Epithelial cell of proximal tubule (primary cell): ENCODE measurements around the gene DALRD3. TPM values are rescaled to one million over a fixed set of nuclear protein-coding genes. Genes with fewer than 3 reads are reported as not detected.

Experiments used
- DNase-seq: peaks from one replicate; pipeline ENCODE4 v3.0.0-alpha.2; 2011; ENCODE audit warnings: low read depth
- H3K4me3 ChIP-seq: 2 replicates; pipeline ENCODE4 v1.5.1; 2011; ENCODE audit warnings: low read depth, mild to moderate bottlenecking, low read length
- CTCF ChIP-seq: conservative IDR thresholded peaks from 2 replicates; pipeline ENCODE4 v1.5.1; 2012; ENCODE audit warnings: low read depth, mild to moderate bottlenecking, low read length
- total RNA-seq: library from RNA; depleted of rRNA; stranded (reverse); fragments of >200 nt; gene quantifications from 2 replicates; pipeline ENCODE4 v1.2.3, GENCODE V29; 2015

Gene DALRD3
- total RNA-seq, 1 donor from 2014 or later, result 64.3 TPM

GRCh38 chr3:49034650-49035049, 16.3 kb upstream of the DALRD3 start:
- TF ChIP-seq CTCF, result no peak
- no peak overlapping the region for H3K4me3 ChIP-seq
- DNase-seq, result no peak

GRCh38 chr3:49032646-49033304, 14.4 kb upstream of the DALRD3 start:
- H3K4me3 ChIP-seq, result no peak overlapping the region
- no peak for DNase-seq
- TF ChIP-seq CTCF, result no peak

- no peak overlapping the region for H3K4me3 ChIP-seq
- TF ChIP-seq CTCF, result no peak
- no peak for DNase-seq
Observed at GRCh38 chr3:49030321-49030720, 11.9 kb upstream of the DALRD3 start.

GRCh38 chr3:49029563-49029884, 11.1 kb upstream of the DALRD3 start:
- peak overlapping the region; percentile 89 for H3K4me3 ChIP-seq
- no peak for TF ChIP-seq CTCF
- no peak for DNase-seq

GRCh38 chr3:49028673-49029562, 10.5 kb upstream of the DALRD3 start, which contains the start of gene IMPDH2:
Gene IMPDH2, minus strand, starts transcription at chr3:49029398. Its CDS starts 48 bp downstream, at chr3:49029350.
- DNase-seq, result no peak
- peak within 1 kb of the TSS; percentile 89 for H3K4me3 ChIP-seq
- TF ChIP-seq CTCF, result no peak

- TF ChIP-seq CTCF, result no peak
- H3K4me3 ChIP-seq, result peak overlapping the region; percentile 89
- no peak for DNase-seq
Observed at GRCh38 chr3:49028298-49028672, 9.9 kb upstream of the DALRD3 start.
